Testis (tissue), 2 donors: ENCODE results near the gene SLC19A1.

Source experiments
- POLR2A ChIP-seq: fragments of 450-650 bp; IDR thresholded peaks from one replicate; pipeline ENCODE4 v1.6.1; 2017; ENCODE audit warnings: antibody characterized with exemption, mild to moderate bottlenecking, moderate library complexity
- TF ChIP-seq, protein P1 (sequence below), 3 experiments: fragments of 450-650 bp in 2 of 3; fragments of 200-600 bp in 1 of 3; sonication (generic) in 1 of 3; IDR thresholded peaks; one replicate each; pipeline ENCODE4 v1.5.1; 2016 to 2019; ENCODE audit warnings: antibody characterized with exemption in 3 of 3, mild to moderate bottlenecking in 2 of 3, moderate library complexity in 1 of 3

- TF ChIP-seq, protein P1, sequence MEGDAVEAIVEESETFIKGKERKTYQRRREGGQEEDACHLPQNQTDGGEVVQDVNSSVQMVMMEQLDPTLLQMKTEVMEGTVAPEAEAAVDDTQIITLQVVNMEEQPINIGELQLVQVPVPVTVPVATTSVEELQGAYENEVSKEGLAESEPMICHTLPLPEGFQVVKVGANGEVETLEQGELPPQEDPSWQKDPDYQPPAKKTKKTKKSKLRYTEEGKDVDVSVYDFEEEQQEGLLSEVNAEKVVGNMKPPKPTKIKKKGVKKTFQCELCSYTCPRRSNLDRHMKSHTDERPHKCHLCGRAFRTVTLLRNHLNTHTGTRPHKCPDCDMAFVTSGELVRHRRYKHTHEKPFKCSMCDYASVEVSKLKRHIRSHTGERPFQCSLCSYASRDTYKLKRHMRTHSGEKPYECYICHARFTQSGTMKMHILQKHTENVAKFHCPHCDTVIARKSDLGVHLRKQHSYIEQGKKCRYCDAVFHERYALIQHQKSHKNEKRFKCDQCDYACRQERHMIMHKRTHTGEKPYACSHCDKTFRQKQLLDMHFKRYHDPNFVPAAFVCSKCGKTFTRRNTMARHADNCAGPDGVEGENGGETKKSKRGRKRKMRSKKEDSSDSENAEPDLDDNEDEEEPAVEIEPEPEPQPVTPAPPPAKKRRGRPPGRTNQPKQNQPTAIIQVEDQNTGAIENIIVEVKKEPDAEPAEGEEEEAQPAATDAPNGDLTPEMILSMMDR (IDR thresholded peaks at IDR 0.05): no peak
- TF ChIP-seq POLR2A: no peak
Observed at GRCh38 chr21:45537111-45537745, 5.0 kb downstream of the SLC19A1 start.
